MM.1S (cell line): Measurements from ENCODE around the gene TMEM117.

Source experiments
- CTCF ChIP-seq: fragments of 300-600 bp; sonication (generic); IDR thresholded peaks from 2 replicates; pipeline ENCODE4 v1.5.1; 2016; ENCODE audit warnings: antibody characterized with exemption, low read length, mixed read lengths
- EZH2 ChIP-seq: fragments of 300-600 bp; sonication (generic); optimal IDR thresholded peaks from 2 replicates; pipeline ENCODE3; 2017; ENCODE audit warnings: low read depth, mild to moderate bottlenecking, antibody characterized with exemption, low read length, mixed read lengths

- TF ChIP-seq CTCF = no peak
- TF ChIP-seq EZH2 = no peak
Observed at GRCh38 chr12:44379831-44380230, 544.0 kb downstream of the TMEM117 start.
